GM12864 (cell line): ENCODE data around the gene ATP1A2.

Experiments
- DNase-seq: peaks from one replicate; pipeline ENCODE4 v3.0.0-alpha.2; 2011; ENCODE audit warnings: low read depth
- H3K4me3 ChIP-seq: 2 replicates; pipeline ENCODE4 v1.5.1; 2011; ENCODE audit warnings: mild to moderate bottlenecking, low read depth, low read length, control low read depth
- CTCF ChIP-seq: IDR thresholded peaks from 2 replicates; pipeline ENCODE4 v1.5.1; 2011; ENCODE audit warnings: low read depth, mild to moderate bottlenecking, moderate library complexity, low read length, control low read depth, inconsistent platforms; ENCODE audit errors: missing control alignments

Gene ATP1A2

GRCh38 chr1:160074865-160075264 is 40.7 kb upstream of the ATP1A2 start:
- DNase-seq: no peak
- no peak for TF ChIP-seq CTCF
- no peak overlapping the region for H3K4me3 ChIP-seq

- no peak for TF ChIP-seq CTCF
- no peak for DNase-seq
These were observed 39.7 kb upstream of the ATP1A2 start for GRCh38 chr1:160075836-160076235.

GRCh38 chr1:160076295-160076694 is 39.3 kb upstream of the ATP1A2 start:
- no peak overlapping the region for H3K4me3 ChIP-seq
- no peak for TF ChIP-seq CTCF
- DNase-seq: no peak

More at GRCh38 chr1:160075836-160076235, 39.7 kb upstream of the ATP1A2 start:
- H3K4me3 ChIP-seq: no peak overlapping the region

GRCh38 chr1:160077486-160077885 is 38.1 kb upstream of the ATP1A2 start:
- no peak overlapping the region for H3K4me3 ChIP-seq
- no peak for DNase-seq
- TF ChIP-seq CTCF: no peak

GRCh38 chr1:160078512-160079195 is 36.9 kb upstream of the ATP1A2 start:
- no peak overlapping the region for H3K4me3 ChIP-seq
- TF ChIP-seq CTCF: peak; percentile 89
- DNase-seq: no peak

- no peak overlapping the region for H3K4me3 ChIP-seq
- TF ChIP-seq CTCF: no peak
- DNase-seq: no peak
These were observed 36.1 kb upstream of the ATP1A2 start for GRCh38 chr1:160079448-160079847.
